ENCODE measurements around the gene DOCK6. TPM values are rescaled to one million over a fixed set of nuclear protein-coding genes. Genes with fewer than 3 reads are reported as not detected.

Gene DOCK6
- total RNA-seq, 1 experiment from 2014 or later = 29.4 TPM

GRCh38 chr19:11251650-11252314, 10.5 kb downstream of the DOCK6 start:
- no peaks in the 10 kb centered on the region for H3K4me1 ChIP-seq (ENCODE audit: insufficient read depth, low read length)
- no peak for DNase-seq
- no peak overlapping the region for H2AFZ ChIP-seq (ENCODE audit: low read length)
- no peaks in the 10 kb centered on the region for H3F3A ChIP-seq (ENCODE audit: low read length, unreplicated experiment)
- H3K9me3 ChIP-seq (ENCODE audit: low read length) = no peaks in the 10 kb centered on the region
- peaks cover 13% of the 10 kb centered on the region for H3K36me3 ChIP-seq (ENCODE audit: low read depth, low read length)
- H3K4me2 ChIP-seq (ENCODE audit: low read length) = no peak overlapping the region
- no peaks in the 10 kb centered on the region for H3K27me3 ChIP-seq (ENCODE audit: low read length)
- no TSS peak for BruUV-seq (replicated peaks)
- intact Hi-C loops (cut with micrococcal nuclease) = no loop called here
- CTCF ChIA-PET = interaction anchor here (0.6 kb wide), 1 partner anchor 64 kb away, joined by 3 read pairs; no protein-coding TSS in a partner anchor
- ATAC-seq = no peak
- H3K9ac ChIP-seq (ENCODE audit: low read length) = no peak overlapping the region
- no peaks in the 10 kb centered on the region for H3K79me2 ChIP-seq (ENCODE audit: low read length)
- H3K27ac ChIP-seq (ENCODE audit: low read length) = no peak overlapping the region
- no peak overlapping the region for H3K4me3 ChIP-seq (ENCODE audit: low read length)
- POLR2A ChIA-PET (ENCODE audit: unreplicated experiment) = no interaction called here
- no peaks in the 10 kb centered on the region for H3K9me2 ChIP-seq (replicated peaks; ENCODE audit: low read length)
- no peaks in the 10 kb centered on the region for H4K20me1 ChIP-seq (ENCODE audit: low read length)
- TF ChIP-seq CTCF (conservative IDR thresholded peaks at IDR 0.05; ENCODE audit: low read depth, low read length) (no peak), EZH2 (IDR thresholded peaks at IDR 0.05; ENCODE audit: low read length, unreplicated experiment) (no peak), EZH2phosphoT487 (IDR thresholded peaks at IDR 0.05; ENCODE audit: borderline replicate concordance, low read length) (no peak)

GRCh38 chr19:11251217-11251616, 11.1 kb downstream of the DOCK6 start:
- Histone ChIP-seq H3K4me2 (ENCODE audit: low read length) (no peak overlapping the region), H2AFZ (ENCODE audit: low read length) (no peak overlapping the region), H3K4me1 (ENCODE audit: insufficient read depth, low read length) (no peaks in the 10 kb centered on the region), H4K20me1 (ENCODE audit: low read length) (no peaks in the 10 kb centered on the region), H3K27ac (ENCODE audit: low read length) (no peak overlapping the region), H3K9ac (ENCODE audit: low read length) (no peak overlapping the region), H3K79me2 (ENCODE audit: low read length) (no peaks in the 10 kb centered on the region), H3K4me3 (ENCODE audit: low read length) (no peak overlapping the region), H3K9me3 (ENCODE audit: low read length) (no peaks in the 10 kb centered on the region), H3K9me2 (replicated peaks; ENCODE audit: low read length) (no peaks in the 10 kb centered on the region), H3K27me3 (ENCODE audit: low read length) (no peaks in the 10 kb centered on the region), H3K36me3 (ENCODE audit: low read depth, low read length) (peaks cover 13% of the 10 kb centered on the region), H3F3A (ENCODE audit: low read length, unreplicated experiment) (no peaks in the 10 kb centered on the region)
- ATAC-seq (peak; percentile 40; the same call in 1 of the 2 replicates), DNase-seq (no peak)
- ChIA-PET POLR2A (ENCODE audit: unreplicated experiment) (no interaction called here), CTCF (interaction anchor here (0.6 kb wide), 1 partner anchor 63 kb away, joined by 3 read pairs; no protein-coding TSS in a partner anchor)
- no peak for TF ChIP-seq CTCF (conservative IDR thresholded peaks at IDR 0.05; ENCODE audit: low read depth, low read length)
- no peak for TF ChIP-seq EZH2phosphoT487 (IDR thresholded peaks at IDR 0.05; ENCODE audit: borderline replicate concordance, low read length)
- TF ChIP-seq EZH2 (IDR thresholded peaks at IDR 0.05; ENCODE audit: low read length, unreplicated experiment) = no peak
- intact Hi-C loops (cut with micrococcal nuclease) = no loop called here
- no TSS peak for BruUV-seq (replicated peaks)

- H3K4me1 ChIP-seq (ENCODE audit: insufficient read depth, low read length) = 0 out of 2 replicates have a peak, but pooled peaks cover 3% of the 10 kb centered on the region
- POLR2A ChIA-PET (ENCODE audit: unreplicated experiment) = no interaction called here
- no peak overlapping the region for H2AFZ ChIP-seq (ENCODE audit: low read length)
- ATAC-seq (no peak), DNase-seq (no peak)
- no peaks in the 10 kb centered on the region for H3K79me2 ChIP-seq (ENCODE audit: low read length)
- no peak overlapping the region for H3K27ac ChIP-seq (ENCODE audit: low read length)
- H3K27me3 ChIP-seq (ENCODE audit: low read length) = no peaks in the 10 kb centered on the region
- BruUV-seq (replicated peaks) = no TSS peak
- H3K4me3 ChIP-seq (ENCODE audit: low read length) = no peak overlapping the region
- no peaks in the 10 kb centered on the region for H3K9me2 ChIP-seq (replicated peaks; ENCODE audit: low read length)
- H3K9ac ChIP-seq (ENCODE audit: low read length) = no peak overlapping the region
- H3F3A ChIP-seq (ENCODE audit: low read length, unreplicated experiment) = no peaks in the 10 kb centered on the region
- intact Hi-C loops (cut with micrococcal nuclease) = no loop called here
- H4K20me1 ChIP-seq (ENCODE audit: low read length) = no peaks in the 10 kb centered on the region
- TF ChIP-seq CTCF (conservative IDR thresholded peaks at IDR 0.05; ENCODE audit: low read depth, low read length) (no peak), EZH2 (IDR thresholded peaks at IDR 0.05; ENCODE audit: low read length, unreplicated experiment) (no peak), EZH2phosphoT487 (IDR thresholded peaks at IDR 0.05; ENCODE audit: borderline replicate concordance, low read length) (no peak)
- H3K4me2 ChIP-seq (ENCODE audit: low read length) = no peak overlapping the region
- H3K36me3 ChIP-seq (ENCODE audit: low read depth, low read length) = peaks cover 13% of the 10 kb centered on the region
- H3K9me3 ChIP-seq (ENCODE audit: low read length) = no peaks in the 10 kb centered on the region
- CTCF ChIA-PET = no interaction called here
Observed at GRCh38 chr19:11248852-11249251, 13.5 kb downstream of the DOCK6 start.

Data from PC-3 (cell line).